NB4 (cell line): ENCODE measurements around the gene MCF2L.

Experiments
- DNase-seq: peaks from one replicate; pipeline ENCODE4 v3.0.0; 2010; ENCODE audit warnings: low read depth
- H3K4me3 ChIP-seq: one replicate; pipeline ENCODE4 v1.5.1; 2011; ENCODE audit warnings: mild to moderate bottlenecking, low read depth, low read length, moderate library complexity
- MAX ChIP-seq: IDR thresholded peaks from 2 replicates; pipeline ENCODE4 v1.6.1; 2011; ENCODE audit warnings: low read depth, low read length
- MYC ChIP-seq: IDR thresholded peaks from 2 replicates; pipeline ENCODE4 v1.6.1; 2011; ENCODE audit warnings: low read depth, low read length
- POLR2A ChIP-seq: IDR thresholded peaks from 2 replicates; pipeline ENCODE4 v1.6.1; 2011; ENCODE audit warnings: mild to moderate bottlenecking; ENCODE audit not compliant: insufficient read length; ENCODE audit errors: extremely low read depth
- TF ChIP-seq, protein P1 (sequence below): IDR thresholded peaks from one replicate; pipeline ENCODE4 v1.5.1; 2012; ENCODE audit warnings: low read depth, low read length

The MCF2L gene

GRCh38 chr13:112975401-112975939, 6.5 kb downstream of the MCF2L start:
- DNase-seq, result no peak
- no peak overlapping the region for H3K4me3 ChIP-seq
- TF ChIP-seq MAX, result no peak
- TF ChIP-seq MYC, result no peak
- TF ChIP-seq, protein P1, sequence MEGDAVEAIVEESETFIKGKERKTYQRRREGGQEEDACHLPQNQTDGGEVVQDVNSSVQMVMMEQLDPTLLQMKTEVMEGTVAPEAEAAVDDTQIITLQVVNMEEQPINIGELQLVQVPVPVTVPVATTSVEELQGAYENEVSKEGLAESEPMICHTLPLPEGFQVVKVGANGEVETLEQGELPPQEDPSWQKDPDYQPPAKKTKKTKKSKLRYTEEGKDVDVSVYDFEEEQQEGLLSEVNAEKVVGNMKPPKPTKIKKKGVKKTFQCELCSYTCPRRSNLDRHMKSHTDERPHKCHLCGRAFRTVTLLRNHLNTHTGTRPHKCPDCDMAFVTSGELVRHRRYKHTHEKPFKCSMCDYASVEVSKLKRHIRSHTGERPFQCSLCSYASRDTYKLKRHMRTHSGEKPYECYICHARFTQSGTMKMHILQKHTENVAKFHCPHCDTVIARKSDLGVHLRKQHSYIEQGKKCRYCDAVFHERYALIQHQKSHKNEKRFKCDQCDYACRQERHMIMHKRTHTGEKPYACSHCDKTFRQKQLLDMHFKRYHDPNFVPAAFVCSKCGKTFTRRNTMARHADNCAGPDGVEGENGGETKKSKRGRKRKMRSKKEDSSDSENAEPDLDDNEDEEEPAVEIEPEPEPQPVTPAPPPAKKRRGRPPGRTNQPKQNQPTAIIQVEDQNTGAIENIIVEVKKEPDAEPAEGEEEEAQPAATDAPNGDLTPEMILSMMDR, result no peak
- no peak for TF ChIP-seq POLR2A

DNA sequence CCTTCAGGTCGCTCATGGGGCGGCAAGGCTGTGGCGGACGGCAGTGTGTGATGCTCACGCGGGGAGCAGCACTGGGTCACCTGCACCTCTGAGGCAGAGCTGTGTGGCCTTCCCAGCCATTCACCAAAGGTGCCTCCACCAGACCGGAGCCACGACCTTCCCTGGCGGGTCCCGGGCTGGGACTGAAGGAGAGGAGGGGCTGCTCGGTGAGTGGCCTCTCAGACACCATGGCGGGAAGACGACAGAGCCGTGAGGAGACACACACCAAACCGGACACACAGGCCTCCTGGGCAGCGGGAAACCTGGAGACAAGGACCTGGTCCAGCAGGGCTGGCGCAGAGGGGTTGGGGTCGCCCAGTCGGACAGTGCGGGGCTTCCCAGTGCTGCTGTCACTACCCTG, 7.5 kb downstream of the MCF2L start:
- no peak for DNase-seq
- no peak overlapping the region for H3K4me3 ChIP-seq
- TF ChIP-seq MYC, result no peak
- no peak for TF ChIP-seq MAX
- TF ChIP-seq POLR2A, result no peak
- TF ChIP-seq, protein P1, result no peak

DNA sequence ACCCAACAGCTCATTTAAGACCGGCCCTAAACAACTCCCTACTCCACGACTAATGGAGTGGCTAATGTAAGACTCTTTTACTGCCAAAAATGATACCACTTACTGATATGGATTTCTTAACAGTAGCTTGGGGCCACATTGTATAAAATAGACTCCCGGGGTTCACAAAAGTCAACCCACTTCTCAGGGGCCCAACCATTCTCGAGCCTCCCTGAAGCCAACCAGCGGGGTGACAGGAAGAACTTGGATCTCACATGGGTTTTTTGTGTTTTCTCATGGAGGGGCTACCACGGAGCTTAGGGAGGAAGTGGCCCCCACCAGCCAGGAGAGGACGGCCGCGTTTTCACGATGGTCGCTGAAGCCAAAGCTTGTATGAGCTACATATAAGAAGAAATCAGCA, 8.1 kb downstream of the MCF2L start:
- no peak for DNase-seq
- no peak overlapping the region for H3K4me3 ChIP-seq

GRCh38 chr13:112977525-112977924, 8.5 kb downstream of the MCF2L start:
- no peak for DNase-seq
- no peak overlapping the region for H3K4me3 ChIP-seq
- TF ChIP-seq POLR2A (no peak), MAX (no peak), MYC (no peak)
- TF ChIP-seq, protein P1, result no peak

More for the DNA sequence above, 8.1 kb downstream of the MCF2L start:
- TF ChIP-seq POLR2A (no peak), MAX (no peak), MYC (no peak)
- TF ChIP-seq, protein P1, result no peak

- DNase-seq, result no peak
- H3K4me3 ChIP-seq, result no peak overlapping the region
- no peak for TF ChIP-seq MAX
- no peak for TF ChIP-seq POLR2A
- TF ChIP-seq, protein P1, result no peak
- no peak for TF ChIP-seq MYC
These were observed 9.8 kb downstream of the MCF2L start for GRCh38 chr13:112978561-112979405.
